ENCODE measurements around the gene FGD6. TPM values are rescaled to one million over a fixed set of nuclear protein-coding genes. Genes with fewer than 3 reads are reported as not detected.
"Not testable (repeated sequence)": the region's sequence is repeated elsewhere in the genome, so short reads cannot be mapped to it uniquely, and the experiment has no call there.

FGD6 gene
- total RNA-seq (2014; rRNA removed; shearing (Covaris generic)): 1.7 and 2.2 TPM in 2 replicates
- 1.5 and 2.8 TPM in 2 replicates for polyA plus RNA-seq (2014; cell fraction: nucleus; rRNA removed)

DNA sequence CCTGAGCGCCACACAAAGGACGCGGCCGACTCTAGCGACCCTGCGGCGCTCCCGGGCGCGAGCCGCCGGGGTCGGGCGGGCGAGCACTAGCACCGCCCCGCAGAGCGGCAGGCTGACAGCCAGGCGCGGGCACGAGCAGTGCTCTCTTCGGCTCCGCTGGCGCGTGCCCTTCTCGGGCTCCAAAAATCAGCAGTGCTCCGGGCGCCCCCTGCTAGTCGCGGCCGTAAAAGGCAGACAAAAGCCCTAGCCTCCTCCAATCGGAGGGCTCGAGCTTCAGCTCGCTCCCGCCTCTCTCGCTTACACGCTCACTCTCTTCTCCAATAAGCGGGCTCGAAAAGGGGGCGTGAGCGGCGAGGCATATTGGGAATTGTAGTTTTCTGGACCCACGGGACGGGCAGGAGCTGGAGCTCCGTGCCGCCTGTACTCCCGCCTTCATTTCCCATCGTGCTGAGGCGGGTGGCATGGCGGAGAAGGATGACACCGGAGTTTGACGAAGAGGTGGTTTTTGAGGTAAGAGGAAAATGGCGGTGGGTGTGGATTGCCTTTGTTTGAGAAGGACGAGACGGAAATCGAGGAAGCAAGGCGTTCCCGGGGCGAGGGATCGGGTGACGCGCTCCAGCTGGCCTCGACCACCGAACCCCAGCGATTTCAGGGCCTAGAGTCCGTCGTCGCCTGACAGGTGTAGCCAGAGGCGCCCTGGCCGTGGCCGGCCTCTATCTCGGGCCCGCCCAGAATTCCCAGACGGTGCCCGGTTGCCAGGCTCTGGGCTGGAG lies at the start of gene FGD6, which contains the start of gene VEZT:
Gene FGD6, minus strand, starts transcription at position 91 of the 773 bp plus-strand sequence. CDS start 227 bp downstream, outside the sequence.
Gene VEZT, plus strand, starts transcription at position 431 of the 773 bp plus-strand sequence. Its CDS starts 44 bp downstream, at position 475.
- peak; percentile 99 for DNase-seq (ENCODE audit: extremely low read depth, low read depth)

DNA sequence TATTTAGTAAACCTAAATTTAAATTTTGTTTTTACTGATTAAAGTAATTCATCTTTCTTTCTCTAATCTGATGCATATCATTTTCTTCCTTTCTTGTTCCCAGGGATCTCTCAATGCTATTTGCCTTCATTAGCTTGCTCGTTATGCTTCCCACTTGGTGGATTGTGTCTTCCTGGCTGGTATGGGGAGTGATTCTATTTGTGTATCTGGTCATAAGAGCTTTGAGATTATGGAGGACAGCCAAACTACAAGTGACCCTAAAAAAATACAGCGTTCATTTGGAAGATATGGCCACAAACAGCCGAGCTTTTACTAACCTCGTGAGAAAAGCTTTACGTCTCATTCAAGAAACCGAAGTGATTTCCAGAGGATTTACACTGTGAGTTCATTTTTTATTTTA lies 49.0 kb upstream of the FGD6 start:
- DNase-seq (ENCODE audit: extremely low read depth, low read depth): no peak

DNA sequence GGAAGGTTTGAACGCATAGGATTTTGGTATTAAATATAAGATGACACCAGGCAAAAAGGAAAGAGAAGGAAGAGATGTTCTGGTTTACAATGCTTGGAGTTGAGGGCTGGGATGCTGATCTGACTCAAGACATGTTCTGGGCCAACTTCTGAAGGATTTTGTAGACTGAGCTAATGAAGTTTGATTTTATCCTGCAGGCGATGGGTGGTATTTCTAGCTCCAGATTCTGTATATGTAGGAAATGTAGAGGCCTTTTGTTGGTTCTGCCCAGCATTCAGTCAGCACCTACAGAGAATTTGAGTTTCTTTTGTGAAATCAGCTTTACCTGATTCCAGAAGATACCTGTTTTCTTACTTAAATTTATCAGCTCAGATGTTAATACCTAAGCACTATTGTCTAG lies 48.5 kb upstream of the FGD6 start:
- no peak for DNase-seq (ENCODE audit: extremely low read depth, low read depth)

DNA sequence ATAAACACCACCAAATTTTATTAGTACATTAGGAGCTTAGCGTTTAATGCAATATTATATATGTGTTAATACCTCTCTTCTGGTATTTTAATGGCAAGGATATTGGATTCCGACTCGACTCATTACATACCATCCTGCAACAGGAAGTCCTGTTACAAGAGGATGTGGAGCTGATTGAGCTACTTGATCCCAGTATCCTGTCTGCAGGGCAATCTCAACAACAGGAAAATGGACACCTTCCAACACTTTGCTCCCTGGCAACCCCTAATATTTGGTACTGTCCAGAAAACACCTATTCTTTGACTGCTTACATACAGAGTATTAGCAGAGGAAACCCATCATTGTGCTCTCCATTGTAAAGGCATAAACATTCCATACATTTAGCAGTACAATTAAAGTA lies 45.5 kb upstream of the FGD6 start:
- no peak for DNase-seq (ENCODE audit: extremely low read depth, low read depth)

DNA sequence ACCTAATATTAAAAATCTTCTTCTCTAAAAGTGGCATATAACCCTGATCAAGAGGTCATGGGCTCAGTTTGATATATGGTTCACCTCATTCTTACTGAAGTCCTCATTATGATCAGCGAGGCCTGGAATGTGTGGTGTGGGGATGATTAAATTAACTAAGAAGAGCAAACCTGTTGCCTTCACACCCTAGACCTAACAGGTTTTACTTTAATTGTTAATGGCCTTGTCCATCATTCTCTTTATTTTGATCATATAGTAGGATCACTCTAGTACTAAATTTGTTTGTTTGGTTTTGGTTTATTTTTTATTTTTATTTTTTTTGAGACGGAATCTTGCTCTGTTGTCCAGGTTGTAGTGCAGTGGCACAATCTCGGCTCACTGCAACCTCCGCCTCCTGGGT lies 43.8 kb upstream of the FGD6 start:
- DNase-seq (ENCODE audit: extremely low read depth, low read depth): no peak

DNA sequence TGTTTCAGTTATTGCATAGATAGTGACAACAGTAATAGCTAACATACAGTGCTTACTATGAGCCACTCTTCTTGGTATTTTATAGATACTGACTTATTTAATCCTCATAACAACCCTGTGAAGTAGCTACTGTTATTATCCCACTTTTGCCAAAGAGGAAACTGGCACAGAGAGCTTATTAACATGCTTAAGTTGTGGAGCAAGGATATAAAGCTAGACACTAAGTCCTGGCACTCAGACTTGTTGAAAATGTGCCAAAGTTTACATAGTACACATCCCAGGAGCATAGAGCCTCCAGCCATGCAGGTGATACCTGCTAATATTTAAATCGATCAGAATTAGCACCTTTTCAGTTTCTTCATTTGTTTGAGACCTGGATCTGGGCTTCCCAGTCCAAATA lies 42.1 kb upstream of the FGD6 start:
- no peak for DNase-seq (ENCODE audit: extremely low read depth, low read depth)

DNA sequence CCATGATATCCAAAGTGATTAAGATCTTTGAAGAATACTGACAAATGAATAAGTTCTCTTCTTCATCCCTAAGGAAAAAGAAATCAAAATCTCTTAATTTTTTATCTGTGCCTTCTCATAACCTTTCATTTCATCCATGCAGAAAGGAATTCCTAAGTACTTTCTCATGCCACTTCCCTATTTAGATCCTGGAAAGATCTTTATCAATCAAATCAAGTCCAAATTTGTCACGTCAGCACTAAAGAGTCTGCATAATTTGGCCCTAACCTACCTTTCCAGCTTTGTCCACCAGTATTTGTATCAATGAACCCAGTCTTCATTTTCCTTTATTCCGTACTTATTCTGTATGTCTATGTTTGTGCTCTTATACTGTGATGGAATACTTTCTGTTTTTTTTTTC lies 41.5 kb upstream of the FGD6 start:
- no peak for DNase-seq (ENCODE audit: extremely low read depth, low read depth)

DNA sequence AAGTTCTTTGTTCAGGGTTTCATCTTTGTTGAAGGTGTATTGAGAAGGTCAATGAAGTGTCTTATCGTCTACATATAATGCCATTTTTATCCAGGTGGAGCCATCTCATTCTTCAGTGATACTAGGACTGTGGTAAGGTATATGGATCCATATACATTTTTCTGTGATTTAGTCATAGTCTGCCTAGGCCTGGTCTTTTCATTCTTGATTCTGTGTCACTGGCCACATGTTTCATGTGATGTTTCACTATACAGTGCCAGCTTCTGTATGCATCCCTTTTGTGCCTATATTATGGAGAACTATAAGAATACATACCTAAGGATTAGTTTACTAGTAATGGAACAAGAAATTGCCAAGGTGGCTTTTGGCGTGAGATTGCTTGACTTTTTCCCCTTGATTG lies 40.9 kb upstream of the FGD6 start:
- no peak for DNase-seq (ENCODE audit: extremely low read depth, low read depth)

DNA sequence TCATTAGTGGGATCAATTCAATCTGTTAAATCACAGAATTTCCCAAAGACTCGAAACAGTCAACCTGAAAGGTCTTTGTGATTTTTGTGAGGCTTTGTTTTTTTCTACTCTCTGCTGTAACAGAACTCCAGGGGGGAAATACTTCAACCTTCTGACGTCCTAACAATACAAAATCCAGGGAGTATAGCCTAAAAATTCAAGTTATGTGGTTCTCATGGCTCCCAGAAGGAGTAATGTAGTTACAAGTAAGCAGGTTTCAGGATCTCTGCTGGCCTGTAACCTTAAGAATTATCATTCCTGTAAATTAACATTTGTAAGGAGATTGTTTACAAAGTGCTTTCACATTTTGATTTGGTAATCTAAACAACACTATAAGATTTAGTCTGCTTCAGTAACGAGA lies 40.3 kb upstream of the FGD6 start:
- no peak for DNase-seq (ENCODE audit: extremely low read depth, low read depth)

DNA sequence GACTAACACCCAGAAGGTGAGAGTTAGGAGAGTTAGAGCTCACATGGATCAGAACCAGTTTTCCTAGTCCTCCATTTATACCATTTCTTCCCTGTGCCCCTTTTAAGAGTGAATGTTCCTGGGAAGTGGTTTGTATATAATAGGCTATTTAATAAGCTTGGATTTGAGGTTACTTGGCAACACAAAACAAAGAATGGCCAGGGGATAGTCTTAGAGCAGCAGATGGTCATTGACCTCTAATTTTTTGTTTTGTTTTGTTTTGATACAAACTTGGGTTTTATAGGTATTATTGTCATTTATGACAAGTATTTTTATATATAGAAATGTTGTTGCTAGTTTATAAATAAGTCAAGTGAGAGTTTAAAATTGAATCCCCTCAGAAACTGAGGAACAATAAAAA lies 36.1 kb upstream of the FGD6 start:
- no peak for DNase-seq (ENCODE audit: extremely low read depth, low read depth)

DNA sequence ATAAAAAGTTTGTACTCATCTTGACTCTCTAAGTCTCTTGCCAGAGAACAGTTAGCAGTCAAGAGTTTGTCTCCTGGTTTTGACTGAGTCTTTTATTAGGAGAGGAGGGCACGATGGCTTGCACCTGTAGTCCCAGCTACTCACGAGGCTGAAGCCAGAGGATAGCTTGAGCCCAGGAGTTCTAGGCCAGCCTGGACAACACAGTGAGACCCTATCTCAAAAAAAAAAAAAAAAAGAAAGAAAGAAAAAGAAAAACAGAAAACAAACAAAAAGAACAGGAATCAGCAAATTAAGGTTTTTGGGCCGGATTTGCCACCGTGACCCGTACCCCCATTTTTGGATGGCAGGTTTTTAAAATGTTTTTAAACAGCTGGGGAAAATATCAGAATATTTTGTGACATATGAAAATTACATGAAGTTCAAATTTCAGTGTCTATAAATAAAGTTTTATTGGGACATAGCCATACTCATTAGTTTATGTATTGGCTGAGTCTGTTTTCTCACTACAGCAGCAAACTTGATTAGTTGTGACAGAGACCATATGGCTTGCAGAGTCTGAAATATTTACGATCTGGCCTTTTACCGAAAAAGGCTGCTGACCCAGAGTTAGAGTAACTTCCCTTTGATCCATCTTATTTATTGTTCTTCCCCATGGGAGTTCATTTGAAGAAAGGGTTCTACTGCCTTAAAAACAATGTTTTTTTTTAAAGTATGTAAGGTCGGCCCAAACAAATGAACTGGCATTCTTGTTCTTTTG lies 31.5 kb upstream of the FGD6 start:
- no peak for DNase-seq (ENCODE audit: extremely low read depth, low read depth)

DNA sequence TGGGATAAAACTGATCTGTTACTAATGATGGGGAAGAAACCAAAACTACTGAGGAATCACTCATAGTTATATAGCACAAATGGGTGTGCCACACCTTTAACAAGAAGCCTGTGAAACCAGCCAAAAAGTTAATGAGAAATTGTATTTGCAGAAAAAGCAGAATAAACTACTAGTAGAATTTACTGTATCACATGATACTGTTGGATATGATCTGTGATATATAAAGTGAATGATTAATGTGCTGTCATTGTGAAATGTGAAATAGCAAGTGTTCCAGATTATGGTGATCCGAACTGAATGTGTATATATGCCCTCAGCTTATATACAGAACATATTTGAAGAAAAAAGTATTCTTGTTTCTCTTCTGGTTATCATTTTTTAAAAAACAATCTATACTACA lies 30.8 kb upstream of the FGD6 start:
- no peak for DNase-seq (ENCODE audit: extremely low read depth, low read depth)

DNA sequence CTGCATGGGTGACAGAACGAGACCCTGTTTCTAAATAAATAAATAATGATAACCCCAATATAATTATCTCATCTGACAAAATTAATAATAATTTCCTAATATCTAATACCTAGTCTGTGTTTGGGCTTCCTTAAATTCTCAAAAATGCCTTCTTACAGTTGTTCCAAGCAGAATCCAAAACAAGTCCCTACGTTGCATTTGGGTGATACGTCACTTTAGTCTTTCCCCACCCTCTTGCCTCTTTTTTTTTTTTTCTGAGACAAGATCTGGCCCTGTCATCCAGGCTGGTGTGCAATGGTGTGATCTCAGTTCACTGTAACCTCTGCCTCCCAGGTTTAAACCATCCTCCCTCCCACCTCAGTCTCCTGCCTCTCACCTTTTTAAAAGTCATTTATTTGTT lies 27.1 kb upstream of the FGD6 start:
- no peak for DNase-seq (ENCODE audit: extremely low read depth, low read depth)

DNA sequence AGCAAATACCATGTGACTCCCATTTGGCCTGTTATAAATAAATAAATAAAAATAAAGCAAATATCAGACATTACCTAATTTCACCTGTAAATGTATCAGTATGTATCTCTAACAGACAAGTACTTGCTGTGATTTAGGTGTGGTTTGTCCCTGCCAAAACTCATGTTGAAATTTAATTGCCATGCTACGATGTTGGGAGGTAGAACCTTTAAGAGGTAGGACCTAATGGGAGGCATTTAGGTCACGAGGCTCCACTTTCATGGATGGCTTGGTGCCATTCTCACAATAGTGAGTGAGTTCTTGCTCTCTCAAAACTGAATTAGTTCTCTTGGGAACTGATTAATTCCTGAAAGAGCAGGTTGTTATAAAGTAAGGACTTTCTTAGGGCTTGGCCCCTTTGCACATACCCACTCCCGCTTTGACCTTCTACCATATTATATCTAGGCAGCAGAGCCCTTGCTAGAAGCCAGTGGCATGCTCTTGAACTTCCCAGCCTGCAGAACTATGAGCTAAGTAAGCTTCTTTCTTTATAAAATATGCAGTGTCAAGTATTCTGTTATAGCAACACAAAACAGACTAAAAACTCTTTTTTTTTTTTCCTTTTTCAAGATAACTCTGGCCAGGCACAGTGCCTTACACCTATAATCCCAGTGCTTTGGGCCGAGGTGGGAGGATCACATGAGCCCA lies 26.4 kb upstream of the FGD6 start:
- no peak for DNase-seq (ENCODE audit: extremely low read depth, low read depth)

DNA sequence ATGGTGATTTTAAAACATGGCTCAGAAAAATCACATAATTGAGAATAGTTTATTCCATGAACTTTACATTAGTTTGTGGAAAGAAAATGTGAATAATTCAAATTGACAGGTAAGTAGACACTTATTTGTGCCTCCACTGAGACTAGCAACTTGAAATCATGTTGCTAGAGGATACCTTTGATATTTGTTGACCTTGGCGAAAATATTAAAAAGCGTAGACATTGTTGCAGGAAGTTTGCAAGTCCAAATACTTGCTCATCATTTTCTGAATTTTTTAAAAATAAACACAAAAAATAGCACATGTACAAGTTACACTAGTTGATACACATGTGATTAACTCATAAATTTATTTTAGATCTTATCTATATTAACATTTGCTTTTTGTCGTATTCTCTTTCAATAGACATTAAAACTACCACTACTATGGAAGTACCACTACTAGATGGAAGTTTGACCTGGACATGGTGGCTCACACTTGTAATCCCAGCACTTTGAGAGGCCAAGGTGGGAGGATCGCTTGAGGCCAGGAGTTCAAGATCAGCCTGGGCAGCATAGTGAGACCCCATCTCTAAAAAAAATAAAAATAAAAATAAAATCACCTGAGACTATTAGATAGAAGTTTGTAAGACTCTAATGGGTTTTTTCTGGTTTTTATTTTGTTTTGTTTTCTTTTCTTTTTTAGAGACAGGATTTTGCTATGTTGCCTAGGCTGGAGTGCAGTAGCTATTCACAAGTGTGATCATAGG lies 24.7 kb upstream of the FGD6 start:
- DNase-seq (ENCODE audit: extremely low read depth, low read depth): no peak

DNA sequence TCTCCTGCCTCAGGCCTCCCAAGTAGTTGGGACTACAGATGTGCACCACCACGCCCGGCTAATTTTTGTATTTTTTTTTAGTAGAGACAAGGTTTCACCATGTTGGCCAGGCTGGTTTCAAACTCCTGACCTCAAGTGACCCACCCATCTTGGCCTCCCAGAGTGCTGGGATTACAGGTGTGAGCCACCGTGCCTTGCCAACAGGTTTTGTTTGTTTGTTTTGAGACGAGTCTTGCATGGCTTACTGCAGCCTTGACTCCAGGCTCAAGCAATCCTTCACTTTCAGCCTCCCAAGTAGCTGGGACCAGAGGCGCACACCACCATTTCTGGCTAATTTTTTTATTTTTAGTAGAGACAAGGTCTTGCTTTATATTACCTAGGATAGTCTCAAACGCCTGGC lies 23.9 kb upstream of the FGD6 start:
- DNase-seq (ENCODE audit: extremely low read depth, low read depth): not testable (repeated sequence)

DNA sequence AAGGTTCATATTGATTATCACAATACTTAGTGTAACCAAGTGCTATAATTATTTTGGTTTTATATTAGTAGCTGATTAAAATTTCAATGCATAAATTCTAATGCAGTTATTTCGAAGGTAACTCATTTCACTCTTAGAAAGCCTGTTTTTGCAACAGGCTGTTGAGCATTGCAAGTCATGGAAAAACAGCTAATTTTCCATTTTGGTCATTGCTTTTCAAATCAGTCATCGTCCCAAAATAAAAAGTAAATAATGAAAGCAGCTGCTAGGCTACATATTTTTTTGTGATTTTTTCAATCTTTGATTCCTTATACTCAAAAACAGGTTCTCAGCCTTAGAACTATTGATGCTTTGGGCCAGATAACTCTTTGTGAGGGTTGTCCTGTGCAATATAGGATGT lies 23.3 kb upstream of the FGD6 start:
- DNase-seq (ENCODE audit: extremely low read depth, low read depth): no peak

DNA sequence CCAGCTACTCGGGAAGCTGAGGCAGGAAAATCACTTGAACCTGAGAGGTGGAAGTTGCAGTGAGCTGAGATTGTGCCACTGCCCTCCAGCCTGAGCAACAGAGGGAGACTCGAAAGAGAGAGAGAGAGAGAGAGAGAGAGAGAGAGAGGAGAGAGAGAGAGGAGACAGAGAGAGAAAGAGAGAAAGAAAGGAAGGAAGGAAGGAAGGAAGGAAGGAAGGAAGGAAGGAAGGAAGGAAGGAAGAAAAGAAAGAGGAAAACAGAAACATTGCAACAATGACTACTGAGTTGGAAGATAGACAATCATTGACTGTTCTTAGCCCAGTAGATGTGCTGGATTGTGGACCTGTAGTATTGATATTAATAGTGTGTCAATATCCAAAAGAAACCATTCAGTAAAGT lies 22.6 kb upstream of the FGD6 start:
- DNase-seq (ENCODE audit: extremely low read depth, low read depth): not testable (repeated sequence)

DNA sequence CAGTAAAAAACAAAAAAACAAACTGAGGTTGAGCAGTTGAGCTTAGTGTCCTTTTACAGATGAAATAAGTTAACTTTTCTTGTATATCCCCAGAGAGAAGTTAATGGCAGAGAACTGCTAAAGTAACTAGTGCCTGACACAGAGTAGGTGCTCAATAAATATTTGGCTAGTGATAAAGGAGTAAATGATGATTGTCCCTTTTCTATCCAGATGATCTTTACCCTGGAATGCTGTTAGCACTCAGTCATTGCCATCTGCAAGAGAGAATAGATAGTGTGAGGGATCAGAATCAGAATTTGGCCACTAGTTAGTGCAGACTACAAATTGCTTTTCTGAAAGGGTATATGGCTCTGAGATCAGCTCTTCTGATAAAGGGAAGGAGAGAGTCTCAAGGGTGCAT lies 21.9 kb upstream of the FGD6 start:
- DNase-seq (ENCODE audit: extremely low read depth, low read depth): no peak

DNA sequence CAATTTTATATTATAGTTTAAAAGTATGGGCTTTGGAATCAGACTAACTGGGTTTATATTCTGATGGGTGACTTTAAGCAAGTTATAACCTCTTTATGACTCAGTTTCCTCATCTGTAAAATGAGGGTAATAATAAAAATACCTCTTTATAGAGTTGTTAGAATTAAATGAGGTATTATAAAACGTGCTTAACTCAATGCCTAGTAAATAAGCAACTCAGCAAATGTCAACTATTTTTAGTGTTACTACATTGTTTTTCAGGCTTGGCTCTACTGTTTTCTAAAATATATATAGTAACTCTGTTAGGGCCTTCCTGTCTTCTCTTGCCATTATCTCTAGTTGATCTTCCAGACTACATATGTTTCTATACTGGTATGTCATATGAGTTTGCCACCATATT lies 20.9 kb upstream of the FGD6 start:
- DNase-seq (ENCODE audit: extremely low read depth, low read depth): no peak

DNA sequence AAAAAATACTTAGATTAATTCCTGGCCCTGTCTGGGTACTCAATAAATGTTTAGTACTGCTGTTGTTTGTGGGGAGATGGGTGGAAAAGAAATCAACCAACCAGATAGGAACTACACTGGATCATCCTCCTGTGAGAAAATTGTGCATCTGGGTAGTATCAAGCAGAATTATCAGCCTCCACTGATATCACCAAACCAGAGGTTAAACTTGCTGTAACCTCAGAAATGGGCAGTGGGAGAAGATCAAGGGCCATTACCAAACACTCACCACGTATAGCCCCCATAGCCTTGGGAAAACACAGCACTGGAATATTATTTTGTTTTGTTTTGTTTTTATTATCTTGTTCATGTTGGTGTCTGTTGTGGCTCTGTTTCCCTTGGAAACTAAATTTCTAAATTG lies 20.0 kb upstream of the FGD6 start:
- DNase-seq (ENCODE audit: extremely low read depth, low read depth): no peak
